ENCODE data around the gene SLC22A6.

SLC22A6 gene

GRCh38 chr11:62930157-62930556 is 54.6 kb downstream of the SLC22A6 start:
- no peak for DNase-seq

- DNase-seq: no peak
Observed at GRCh38 chr11:62928011-62928410, 56.8 kb downstream of the SLC22A6 start.

- DNase-seq: no peak
Observed at GRCh38 chr11:62926680-62927455, 57.9 kb downstream of the SLC22A6 start.

All from activated CD4-positive, alpha-beta T cell treated with anti-CD3 and anti-CD28 coated beads, Interleukin-2, amount 50 U/mL, for 48 hours (primary cell).